ENCODE data around the gene CEMIP.

The CEMIP gene

DNA sequence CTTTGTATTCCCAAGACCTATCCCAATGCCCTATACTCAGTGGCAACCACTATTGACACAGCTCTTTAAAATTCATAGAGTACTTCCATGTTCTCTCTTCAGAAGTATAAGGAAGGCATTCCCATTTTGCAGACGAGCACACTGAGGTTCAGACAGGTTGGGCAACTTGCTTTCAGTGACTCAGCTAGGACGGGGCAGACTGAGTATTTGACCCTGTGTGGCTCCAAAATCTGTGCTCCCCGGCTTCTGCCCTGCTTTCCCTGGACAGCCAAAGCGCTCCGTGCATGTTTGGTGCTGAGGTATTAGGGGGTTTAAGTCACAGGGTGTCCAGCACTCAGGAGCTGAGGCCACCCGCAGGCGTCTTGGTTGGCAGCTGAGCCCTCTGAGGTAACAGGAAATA, 59.5 kb downstream of the CEMIP start:
- Histone ChIP-seq H3K9me3 (ENCODE audit: low read length) (no peaks in the 10 kb centered on the region), H3K27me3 (ENCODE audit: control insufficient read depth in 1 of 2, insufficient read depth in 2 of 2, low read length in 2 of 2) (no peaks in the 10 kb centered on the region), H3K27ac (ENCODE audit: low read depth, low read length) (no peak overlapping the region), H3K9ac (ENCODE audit: low read length) (no peak overlapping the region), H3K4me3 (ENCODE audit: low read depth in 1 of 2, low read length in 2 of 2) (no peak overlapping the region), H3K4me1 (ENCODE audit: insufficient read depth, low read length) (peaks cover 38% of the 10 kb centered on the region), H3K36me3 (ENCODE audit: insufficient read depth, low read length) (no peaks in the 10 kb centered on the region)

DNA sequence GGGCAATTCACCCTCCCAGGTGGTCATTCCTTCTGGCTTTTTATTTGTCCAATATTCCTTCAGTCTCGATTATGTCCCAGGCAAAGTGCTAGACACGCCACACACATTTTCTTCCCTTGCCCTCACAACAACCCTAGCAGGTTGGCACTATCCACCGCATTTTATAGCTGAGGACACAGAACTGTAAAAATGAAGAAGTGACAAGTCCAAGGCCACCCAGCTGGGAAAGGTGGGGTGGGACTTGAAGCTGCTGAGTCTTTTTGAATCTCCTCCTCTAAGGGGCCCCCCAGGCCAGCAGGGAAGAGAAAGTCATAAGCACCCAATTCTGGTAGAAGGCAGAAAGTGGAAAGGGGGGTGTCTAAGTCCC, 60.6 kb downstream of the CEMIP start:
- Histone ChIP-seq H3K27me3 (ENCODE audit: control insufficient read depth in 1 of 2, insufficient read depth in 2 of 2, low read length in 2 of 2) (no peaks in the 10 kb centered on the region), H3K36me3 (ENCODE audit: insufficient read depth, low read length) (no peaks in the 10 kb centered on the region), H3K9ac (ENCODE audit: low read length) (no peak overlapping the region), H3K4me1 (ENCODE audit: insufficient read depth, low read length) (peaks cover 38% of the 10 kb centered on the region), H3K9me3 (ENCODE audit: low read length) (no peaks in the 10 kb centered on the region), H3K4me3 (ENCODE audit: low read depth in 1 of 2, low read length in 2 of 2) (no peak overlapping the region), H3K27ac (ENCODE audit: low read depth, low read length) (no peak overlapping the region)

DNA sequence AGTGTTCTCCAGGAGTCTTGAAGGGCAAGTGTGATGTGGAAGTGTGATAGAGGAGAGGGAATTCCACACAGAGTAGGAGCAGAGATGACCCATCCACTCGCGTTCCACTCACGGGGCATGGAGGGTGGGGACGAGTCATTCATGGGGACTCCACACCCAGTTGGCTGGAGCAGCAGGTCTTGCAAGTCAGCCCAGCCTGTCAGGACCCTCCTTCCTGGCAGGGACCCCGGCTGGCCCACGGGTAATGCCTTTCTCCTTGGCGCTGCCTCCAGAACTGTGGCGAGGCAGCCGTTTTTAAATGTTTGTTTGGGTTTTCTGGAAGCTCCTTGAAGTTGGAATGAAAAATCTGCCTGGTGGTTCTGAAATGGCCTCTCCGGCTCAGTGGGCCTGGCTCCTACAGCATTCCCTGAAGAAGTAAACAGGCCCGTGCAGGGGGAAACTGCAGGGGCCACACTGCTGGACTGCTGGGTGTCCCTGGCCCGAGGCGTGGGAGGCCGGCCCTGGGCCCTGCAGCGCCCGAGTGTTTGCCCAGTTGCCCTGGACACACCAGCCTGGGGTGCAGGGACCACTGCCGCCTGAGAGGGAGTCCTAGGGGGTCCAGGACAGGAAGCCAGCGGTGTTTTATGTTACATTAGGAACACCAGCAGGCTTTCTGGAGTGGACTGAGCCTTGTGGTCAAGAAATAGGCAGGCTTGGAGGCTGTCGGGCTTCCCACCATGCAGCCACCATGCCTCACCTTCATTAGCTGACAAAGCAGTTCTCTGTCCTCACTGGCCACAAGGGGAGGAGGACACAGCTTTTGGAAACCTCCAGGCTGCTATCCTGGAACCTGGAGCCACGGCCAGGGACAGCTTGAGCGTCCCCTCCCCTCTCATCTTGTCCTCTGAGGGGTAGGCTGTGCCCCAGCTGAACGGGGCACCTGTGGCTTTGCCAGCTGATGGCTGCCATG, 61.3 kb downstream of the CEMIP start:
- Histone ChIP-seq H3K9me3 (ENCODE audit: low read length) (no peaks in the 10 kb centered on the region), H3K27ac (ENCODE audit: low read depth, low read length) (no peak overlapping the region), H3K27me3 (ENCODE audit: control insufficient read depth in 1 of 2, insufficient read depth in 2 of 2, low read length in 2 of 2) (no peaks in the 10 kb centered on the region), H3K4me3 (ENCODE audit: low read depth in 1 of 2, low read length in 2 of 2) (no peak overlapping the region), H3K36me3 (ENCODE audit: insufficient read depth, low read length) (no peaks in the 10 kb centered on the region), H3K4me1 (ENCODE audit: insufficient read depth, low read length) (peaks cover 33% of the 10 kb centered on the region), H3K9ac (ENCODE audit: low read length) (no peak overlapping the region)

DNA sequence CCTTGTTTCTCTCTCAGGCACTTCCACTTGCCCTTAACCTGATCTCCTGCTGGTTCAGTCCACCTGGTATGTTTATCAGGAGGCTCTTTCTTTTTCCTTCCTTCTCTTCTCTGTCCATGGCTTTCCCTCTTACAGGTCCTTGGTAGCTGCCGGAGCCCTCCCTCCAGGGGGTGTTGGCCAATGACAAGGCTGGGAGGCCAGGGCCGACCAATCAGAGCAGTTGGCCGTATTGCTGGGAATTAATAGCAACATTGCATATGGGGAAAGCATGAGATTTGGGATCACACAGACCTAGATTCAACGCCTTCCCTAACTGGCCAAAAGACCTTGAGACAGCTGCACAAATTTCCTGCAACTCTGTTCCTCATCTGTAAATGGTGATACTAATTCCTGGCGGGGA, 62.4 kb downstream of the CEMIP start:
- Histone ChIP-seq H3K4me3 (ENCODE audit: low read depth in 1 of 2, low read length in 2 of 2) (no peak overlapping the region), H3K4me1 (ENCODE audit: insufficient read depth, low read length) (peaks cover 22% of the 10 kb centered on the region), H3K9me3 (ENCODE audit: low read length) (no peaks in the 10 kb centered on the region), H3K27ac (ENCODE audit: low read depth, low read length) (no peak overlapping the region), H3K36me3 (ENCODE audit: insufficient read depth, low read length) (no peaks in the 10 kb centered on the region), H3K27me3 (ENCODE audit: control insufficient read depth in 1 of 2, insufficient read depth in 2 of 2, low read length in 2 of 2) (no peaks in the 10 kb centered on the region), H3K9ac (ENCODE audit: low read length) (no peak overlapping the region)

DNA sequence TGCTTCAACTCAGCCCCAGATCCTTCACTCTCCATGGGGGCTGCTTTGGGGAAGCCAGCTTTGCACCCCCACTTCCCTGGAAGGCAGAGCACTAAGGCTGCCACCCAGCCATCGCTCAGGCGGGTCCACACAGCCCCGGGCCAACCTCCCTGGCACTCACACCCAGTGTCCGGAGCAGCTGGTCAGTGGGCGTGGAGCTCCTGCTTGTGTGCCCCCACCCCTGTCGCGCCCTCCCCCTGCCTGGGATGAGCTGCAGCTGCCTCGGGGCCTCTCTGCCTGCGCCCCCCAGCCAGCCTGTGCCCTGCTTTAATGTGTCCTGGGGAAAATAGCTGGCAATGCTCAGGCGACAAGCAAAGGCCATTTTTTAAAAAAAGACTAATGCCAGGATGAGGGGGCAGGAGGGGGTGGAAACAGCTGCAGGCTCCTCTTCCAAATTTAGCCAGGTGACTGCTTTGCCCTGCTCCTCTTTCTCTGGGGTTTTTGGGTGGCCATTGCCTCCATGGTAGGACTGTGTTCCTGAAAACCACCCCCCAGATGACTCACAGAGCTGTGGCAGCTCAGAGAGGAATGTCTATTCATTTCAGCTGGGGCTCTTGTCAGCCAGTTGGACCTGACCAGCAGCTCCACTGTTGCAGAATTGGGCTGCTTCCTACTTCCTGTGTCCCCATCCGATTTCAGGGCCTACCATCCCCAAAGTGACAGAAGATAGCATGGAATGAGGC, 65.0 kb downstream of the CEMIP start:
- Histone ChIP-seq H3K36me3 (ENCODE audit: insufficient read depth, low read length) (no peaks in the 10 kb centered on the region), H3K27ac (ENCODE audit: low read depth, low read length) (no peak overlapping the region), H3K9ac (ENCODE audit: low read length) (no peak overlapping the region), H3K9me3 (ENCODE audit: low read length) (no peaks in the 10 kb centered on the region), H3K4me3 (ENCODE audit: low read depth in 1 of 2, low read length in 2 of 2) (no peak overlapping the region), H3K4me1 (ENCODE audit: insufficient read depth, low read length) (peaks cover 18% of the 10 kb centered on the region), H3K27me3 (ENCODE audit: control insufficient read depth in 1 of 2, insufficient read depth in 2 of 2, low read length in 2 of 2) (no peaks in the 10 kb centered on the region)

DNA sequence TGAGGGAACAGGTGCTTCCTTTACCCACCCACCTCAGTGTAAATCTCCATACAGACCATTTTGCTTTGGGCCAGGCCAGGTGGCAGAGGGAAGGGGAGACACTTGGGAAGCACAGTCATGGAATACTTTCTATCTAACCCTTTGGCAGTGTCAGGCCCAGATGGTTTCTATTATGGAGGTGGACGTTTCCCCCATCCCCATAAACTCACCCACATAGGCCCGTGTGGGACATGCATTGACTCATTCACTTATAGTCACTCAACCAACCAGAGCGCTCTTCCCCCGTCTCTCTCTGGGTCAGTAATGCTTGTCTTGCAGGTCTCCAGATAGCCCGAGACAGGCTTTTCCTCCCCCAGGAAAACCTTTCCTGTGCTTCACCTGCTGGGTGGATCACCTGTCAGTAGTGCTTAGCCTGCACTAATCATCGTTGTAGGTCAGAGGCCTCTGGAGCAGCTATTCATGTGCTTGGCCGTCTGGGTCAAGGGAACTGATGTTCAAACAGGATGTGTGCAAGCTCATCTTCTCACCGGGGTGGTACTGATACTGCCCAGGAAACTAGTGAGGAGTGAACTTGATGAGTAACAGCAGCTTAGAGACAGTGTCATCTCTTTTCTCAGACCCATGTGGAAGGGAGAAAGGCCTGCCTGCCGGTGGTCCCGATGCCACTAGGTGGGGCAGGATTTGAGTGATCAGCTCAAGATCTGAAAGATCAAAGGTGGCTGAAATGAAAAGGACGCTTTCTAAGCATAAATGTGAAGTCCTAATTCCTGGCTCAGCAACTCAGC, 67.1 kb downstream of the CEMIP start:
- Histone ChIP-seq H3K9ac (ENCODE audit: low read length) (no peak overlapping the region), H3K27ac (ENCODE audit: low read depth, low read length) (no peak overlapping the region), H3K27me3 (ENCODE audit: control insufficient read depth in 1 of 2, insufficient read depth in 2 of 2, low read length in 2 of 2) (no peaks in the 10 kb centered on the region), H3K4me1 (ENCODE audit: insufficient read depth, low read length) (no peaks in the 10 kb centered on the region), H3K4me3 (ENCODE audit: low read depth in 1 of 2, low read length in 2 of 2) (no peak overlapping the region), H3K36me3 (ENCODE audit: insufficient read depth, low read length) (no peaks in the 10 kb centered on the region), H3K9me3 (ENCODE audit: low read length) (no peaks in the 10 kb centered on the region)

DNA sequence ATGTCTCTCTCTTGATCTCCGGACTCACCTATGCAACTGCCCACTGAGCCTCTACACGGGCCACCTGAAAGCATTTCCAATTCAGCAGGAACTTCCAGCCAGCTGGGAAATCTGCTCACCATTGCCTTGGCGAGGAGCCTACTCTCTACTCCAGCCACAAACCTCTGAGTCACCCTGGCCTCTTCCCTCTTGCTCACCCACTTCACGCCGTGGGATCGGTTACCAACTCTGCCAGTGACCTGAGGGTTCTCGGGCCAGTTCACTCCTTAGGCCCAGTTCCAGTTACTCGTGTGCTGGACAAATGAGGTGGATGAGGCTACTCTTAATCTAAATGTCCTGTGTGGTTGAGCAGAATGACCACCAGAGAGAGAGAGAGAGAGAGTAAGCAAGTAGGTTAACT, 70.1 kb downstream of the CEMIP start:
- no peaks in the 10 kb centered on the region for H3K27me3 ChIP-seq (ENCODE audit: control insufficient read depth in 1 of 2, insufficient read depth in 2 of 2, low read length in 2 of 2)
- H3K4me3 ChIP-seq (ENCODE audit: low read depth in 1 of 2, low read length in 2 of 2), result no peak overlapping the region
- H3K9me3 ChIP-seq (ENCODE audit: low read length), result no peaks in the 10 kb centered on the region
- H3K9ac ChIP-seq (ENCODE audit: low read length), result no peak overlapping the region
- peaks cover 13% of the 10 kb centered on the region for H3K4me1 ChIP-seq (ENCODE audit: insufficient read depth, low read length)
- no peaks in the 10 kb centered on the region for H3K36me3 ChIP-seq (ENCODE audit: insufficient read depth, low read length)
- H3K27ac ChIP-seq (ENCODE audit: low read depth, low read length), result no peak overlapping the region

DNA sequence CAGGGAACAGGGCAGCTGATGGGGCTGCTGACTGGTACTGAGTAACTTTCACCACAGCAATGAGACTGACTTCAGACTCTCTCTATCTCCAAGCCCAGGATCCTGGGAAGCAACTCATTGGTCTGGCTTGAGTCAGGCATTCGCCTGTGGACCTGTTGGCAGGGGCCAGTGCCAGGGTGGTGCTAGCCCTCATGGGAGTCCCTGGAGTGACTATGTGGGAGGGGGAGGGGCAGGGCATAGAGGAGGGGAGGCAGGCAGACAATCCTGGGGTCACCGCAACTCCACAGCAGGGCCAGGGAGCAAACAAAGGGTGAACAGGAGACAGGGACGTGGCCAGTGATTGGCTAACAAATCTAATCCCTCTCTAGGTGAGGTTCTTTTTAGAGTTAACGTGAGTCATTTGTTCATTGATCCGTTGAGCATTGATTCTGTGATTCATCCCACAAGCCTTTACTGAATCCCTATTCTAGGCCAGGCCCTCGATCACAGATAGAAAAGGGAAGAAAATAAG, 71.8 kb downstream of the CEMIP start:
- no peaks in the 10 kb centered on the region for H3K9me3 ChIP-seq (ENCODE audit: low read length)
- H3K4me3 ChIP-seq (ENCODE audit: low read depth in 1 of 2, low read length in 2 of 2), result no peak overlapping the region
- no peak overlapping the region for H3K27ac ChIP-seq (ENCODE audit: low read depth, low read length)
- peaks cover 17% of the 10 kb centered on the region for H3K4me1 ChIP-seq (ENCODE audit: insufficient read depth, low read length)
- no peaks in the 10 kb centered on the region for H3K27me3 ChIP-seq (ENCODE audit: control insufficient read depth in 1 of 2, insufficient read depth in 2 of 2, low read length in 2 of 2)
- H3K9ac ChIP-seq (ENCODE audit: low read length), result no peak overlapping the region
- H3K36me3 ChIP-seq (ENCODE audit: insufficient read depth, low read length), result no peaks in the 10 kb centered on the region

DNA sequence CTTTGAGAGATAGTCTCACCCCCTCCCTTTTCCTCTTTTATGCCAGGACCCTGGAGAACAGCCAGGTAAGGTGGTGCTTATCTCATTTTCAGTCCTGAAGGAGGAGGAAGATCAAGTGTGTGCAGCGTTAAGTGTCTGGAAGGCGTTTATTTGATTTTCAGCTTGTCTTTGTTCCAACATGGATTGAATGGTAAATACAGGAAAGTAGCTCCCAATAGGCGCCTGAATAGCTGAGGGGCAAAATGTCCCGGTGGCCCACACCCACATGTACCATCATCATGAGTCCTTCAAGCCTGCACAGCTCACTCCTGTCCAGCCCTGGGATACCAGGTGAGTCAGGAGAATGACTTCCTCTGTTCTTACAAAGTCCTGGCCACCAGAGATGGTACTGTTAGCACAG, 73.5 kb downstream of the CEMIP start:
- H3K27me3 ChIP-seq (ENCODE audit: control insufficient read depth in 1 of 2, insufficient read depth in 2 of 2, low read length in 2 of 2), result no peaks in the 10 kb centered on the region
- no peaks in the 10 kb centered on the region for H3K36me3 ChIP-seq (ENCODE audit: insufficient read depth, low read length)
- H3K9me3 ChIP-seq (ENCODE audit: low read length), result no peaks in the 10 kb centered on the region
- no peak overlapping the region for H3K4me3 ChIP-seq (ENCODE audit: low read depth in 1 of 2, low read length in 2 of 2)
- no peak overlapping the region for H3K27ac ChIP-seq (ENCODE audit: low read depth, low read length)
- peaks cover 32% of the 10 kb centered on the region for H3K4me1 ChIP-seq (ENCODE audit: insufficient read depth, low read length)
- H3K9ac ChIP-seq (ENCODE audit: low read length), result no peak overlapping the region

DNA sequence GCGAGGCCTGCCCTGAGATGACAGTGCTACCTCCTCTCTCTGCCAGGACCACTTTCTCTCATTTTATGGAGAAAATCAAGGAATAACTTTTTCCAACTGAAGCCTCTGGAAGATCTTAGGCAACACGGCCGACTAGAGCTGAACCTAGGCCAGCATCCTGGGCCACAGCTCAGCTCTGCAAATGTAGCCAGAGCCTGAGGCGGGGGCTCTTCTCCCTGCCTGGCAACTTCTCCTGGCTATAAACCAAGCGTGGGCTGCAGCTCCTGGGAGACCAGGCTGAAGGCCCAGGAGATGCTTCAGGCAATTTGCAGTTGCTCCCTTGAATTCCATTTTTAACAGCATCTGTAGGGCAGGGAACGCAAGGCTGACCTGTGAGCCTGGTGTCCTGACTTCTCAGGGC, 74.9 kb downstream of the CEMIP start:
- no peak overlapping the region for H3K27ac ChIP-seq (ENCODE audit: low read depth, low read length)
- H3K4me1 ChIP-seq (ENCODE audit: insufficient read depth, low read length), result peaks cover 32% of the 10 kb centered on the region
- no peaks in the 10 kb centered on the region for H3K9me3 ChIP-seq (ENCODE audit: low read length)
- H3K36me3 ChIP-seq (ENCODE audit: insufficient read depth, low read length), result no peaks in the 10 kb centered on the region
- no peak overlapping the region for H3K4me3 ChIP-seq (ENCODE audit: low read depth in 1 of 2, low read length in 2 of 2)
- H3K9ac ChIP-seq (ENCODE audit: low read length), result no peak overlapping the region
- no peaks in the 10 kb centered on the region for H3K27me3 ChIP-seq (ENCODE audit: control insufficient read depth in 1 of 2, insufficient read depth in 2 of 2, low read length in 2 of 2)

DNA sequence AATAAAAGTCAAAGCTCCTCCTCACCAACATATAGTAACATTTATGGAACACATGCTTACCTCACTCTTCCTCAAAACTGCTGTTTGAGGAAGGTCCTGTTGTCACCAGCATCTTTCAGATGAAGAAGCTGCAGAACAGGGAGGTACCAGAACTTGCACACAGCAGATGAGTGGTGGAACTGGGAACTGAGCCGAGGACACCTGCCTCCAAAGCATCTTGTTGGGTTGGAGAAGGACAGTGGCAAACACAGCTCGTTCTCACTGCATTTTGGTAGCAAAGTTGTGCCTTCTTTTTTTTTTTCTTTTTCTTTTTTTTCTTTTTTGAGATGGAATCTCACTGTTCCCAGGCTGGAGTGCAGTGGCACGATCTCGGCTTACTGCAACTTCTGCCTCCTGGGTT, 76.0 kb downstream of the CEMIP start:
- Histone ChIP-seq H3K9ac (ENCODE audit: low read length) (no peak overlapping the region), H3K9me3 (ENCODE audit: low read length) (no peaks in the 10 kb centered on the region), H3K27me3 (ENCODE audit: control insufficient read depth in 1 of 2, insufficient read depth in 2 of 2, low read length in 2 of 2) (no peaks in the 10 kb centered on the region), H3K36me3 (ENCODE audit: insufficient read depth, low read length) (no peaks in the 10 kb centered on the region), H3K4me1 (ENCODE audit: insufficient read depth, low read length) (peaks cover 32% of the 10 kb centered on the region), H3K27ac (ENCODE audit: low read depth, low read length) (no peak overlapping the region), H3K4me3 (ENCODE audit: low read depth in 1 of 2, low read length in 2 of 2) (no peak overlapping the region)
